Tibial nerve (tissue), 3 donors: ENCODE results near the gene LPCAT3.

Experiments
- CTCF ChIP-seq, 5 experiments: fragments of 200-600 bp in 3 of 5; fragments of 450-650 bp in 2 of 5; sonication (generic) in 3 of 5; IDR thresholded peaks; one replicate each; pipeline ENCODE4 v1.5.1; 2016 to 2019; ENCODE audit warnings: antibody characterized with exemption in 5 of 5, mild to moderate bottlenecking in 3 of 5, moderate library complexity in 2 of 5
- POLR2A ChIP-seq, 2 donors: fragments of 450-650 bp; IDR thresholded peaks; one replicate each; pipeline ENCODE4 v1.6.1; 2017; ENCODE audit warnings: antibody characterized with exemption in 2 of 2, mild to moderate bottlenecking in 2 of 2, moderate library complexity in 2 of 2

- TF ChIP-seq CTCF (IDR thresholded peaks at IDR 0.05) (no peak), POLR2A (IDR thresholded peaks at IDR 0.05) (no peak)
Measured at GRCh38 chr12:6980075-6980474, 38.2 kb downstream of the LPCAT3 start.
